Posterior vena cava (tissue), 2 donors: ENCODE data around the gene TXN2. TPM values are rescaled to one million over a fixed set of nuclear protein-coding genes. Genes with fewer than 3 reads are reported as not detected.
A peak's percentile ranks its signal among the peaks of the same experiment; 100 is the strongest.

Experiments used
- DNase-seq: peaks from one replicate; pipeline ENCODE4 v3.0.0-alpha.2; 2020; ENCODE audit warnings: low spot score
- intact Hi-C, 2 donors: fragments of 100-400 bp; cut with DNase I; formaldehyde crosslinking; loops; one replicate each; pipeline versions ENCODE4 v1.14.1 to v1.14.2; 2022 to 2023
- total RNA-seq, 2 donors: library from RNA; stranded (reverse); fragmentation: NEBNext Ultra II Directional; extraction: Animal tissue kit (Norgen Biotek cat#: 25700); gene quantifications; one replicate each; pipeline ENCODE4 v1.2.1, GENCODE V29; 2021
- donor health status: DM: yes; HTN: yes; CAD: no.
- donor health status: DM: yes; HTN: yes; CAD: no.

TXN2 gene
- total RNA-seq, 2 donors from 2014 or later = 38.7 to 50.1 TPM

- no peak for DNase-seq
- intact Hi-C loops = loop anchor here in 1 of 2 donors (10.0 kb wide), 1 partner anchor 297 kb away; no protein-coding TSS in a partner anchor
Observed at GRCh38 chr22:36492109-36492508, 10.7 kb upstream of the TXN2 start.

GRCh38 chr22:36491155-36491554 is 9.7 kb upstream of the TXN2 start:
- intact Hi-C loops = loop anchor here in 1 of 2 donors (10.0 kb wide), 1 partner anchor 296 kb away; no protein-coding TSS in a partner anchor
- no peak for DNase-seq

GRCh38 chr22:36486619-36487384 is 5.4 kb upstream of the TXN2 start:
- intact Hi-C loops = loop anchor here in 1 of 2 donors (5.0 kb wide), 1 partner anchor 975 kb away; no protein-coding TSS in a partner anchor
- no peak for DNase-seq

- DNase-seq = no peak
- intact Hi-C loops = loop anchor here in 1 of 2 donors (1.0 kb wide), 1 partner anchor 20 kb away; no protein-coding TSS in a partner anchor
Observed at GRCh38 chr22:36480941-36481392, 473 bp downstream of the TXN2 start.

GRCh38 chr22:36478966-36479365 is 2.5 kb downstream of the TXN2 start:
- no peak for DNase-seq
- intact Hi-C loops = no loop called here

- intact Hi-C loops = no loop called here
- DNase-seq = no peak
Observed at GRCh38 chr22:36475341-36475740, 6.1 kb downstream of the TXN2 start.

GRCh38 chr22:36472689-36473088 is 8.8 kb downstream of the TXN2 start:
- no peak for DNase-seq
- intact Hi-C loops = loop anchor here in 1 of 2 donors (5.0 kb wide), 1 partner anchor 170 kb away; no protein-coding TSS in a partner anchor

GRCh38 chr22:36471341-36471821 is 10.1 kb downstream of the TXN2 start:
- no peak for DNase-seq
- intact Hi-C loops = loop anchor here in 1 of 2 donors (5.0 kb wide), 1 partner anchor 169 kb away; no protein-coding TSS in a partner anchor

- intact Hi-C loops = loop anchor here in 1 of 2 donors (5.0 kb wide), 1 partner anchor 169 kb away; no protein-coding TSS in a partner anchor
- no peak for DNase-seq
Observed at GRCh38 chr22:36470994-36471331, 10.5 kb downstream of the TXN2 start.

- peak; percentile 92 for DNase-seq
- intact Hi-C loops = loop anchor here in 1 of 2 donors (5.0 kb wide), 1 partner anchor 168 kb away; no protein-coding TSS in a partner anchor
Observed at GRCh38 chr22:36470162-36470993, 11.1 kb downstream of the TXN2 start.

- intact Hi-C loops = loop anchor here (5.0 to 10.0 kb wide), 3 partner anchors 82 to 167 kb away; partner anchors contain the start of gene MYH9 (in 1 of the 2)
- DNase-seq = no peak
Observed at GRCh38 chr22:36469094-36469710, 12.2 kb downstream of the TXN2 start.

- intact Hi-C loops = loop anchor here (5.0 to 10.0 kb wide), 3 partner anchors 81 to 166 kb away; partner anchors contain the start of gene MYH9 (in 1 of the 2)
- no peak for DNase-seq
Observed at GRCh38 chr22:36467946-36468345, 13.5 kb downstream of the TXN2 start.

GRCh38 chr22:36467042-36467810 is 14.2 kb downstream of the TXN2 start:
- no peak for DNase-seq
- intact Hi-C loops = loop anchor here (5.0 to 10.0 kb wide), 3 partner anchors 80 to 165 kb away; partner anchors contain the start of gene MYH9 (in 1 of the 2)

GRCh38 chr22:36466258-36466657 is 15.2 kb downstream of the TXN2 start:
- intact Hi-C loops = loop anchor here (5.0 to 10.0 kb wide), 3 partner anchors 79 to 164 kb away; partner anchors contain the start of gene MYH9 (in 1 of the 2)
- no peak for DNase-seq

GRCh38 chr22:36465232-36466021 is 16.0 kb downstream of the TXN2 start:
- peak; percentile 92 for DNase-seq
- intact Hi-C loops = loop anchor here (5.0 to 10.0 kb wide), 3 partner anchors 78 to 163 kb away; partner anchors contain the start of gene MYH9 (in 1 of the 2)

- DNase-seq = no peak
- intact Hi-C loops = loop anchor here (5.0 to 10.0 kb wide), 3 partner anchors 77 to 162 kb away; partner anchors contain the start of gene MYH9 (in 1 of the 2)
Observed at GRCh38 chr22:36464715-36465231, 16.7 kb downstream of the TXN2 start.

GRCh38 chr22:36463783-36464184 is 17.7 kb downstream of the TXN2 start:
- peak; percentile 89 for DNase-seq
- intact Hi-C loops = loop anchor here (2.0 to 10.0 kb wide), 2 partner anchors 77 to 99 kb away; partner anchors contain the start of gene MYH9 (in 1 of the 2)
